HG03135 (cell line): ENCODE results near the gene CACNA1G.

Source experiments
- ATAC-seq: cut with Tn5 transposase; IDR thresholded peaks from one replicate; pipeline ENCODE4 v1.9.1; 2021; ENCODE audit warnings: mild to moderate bottlenecking, moderate library complexity; ENCODE audit not compliant: unreplicated experiment

CACNA1G gene

DNA sequence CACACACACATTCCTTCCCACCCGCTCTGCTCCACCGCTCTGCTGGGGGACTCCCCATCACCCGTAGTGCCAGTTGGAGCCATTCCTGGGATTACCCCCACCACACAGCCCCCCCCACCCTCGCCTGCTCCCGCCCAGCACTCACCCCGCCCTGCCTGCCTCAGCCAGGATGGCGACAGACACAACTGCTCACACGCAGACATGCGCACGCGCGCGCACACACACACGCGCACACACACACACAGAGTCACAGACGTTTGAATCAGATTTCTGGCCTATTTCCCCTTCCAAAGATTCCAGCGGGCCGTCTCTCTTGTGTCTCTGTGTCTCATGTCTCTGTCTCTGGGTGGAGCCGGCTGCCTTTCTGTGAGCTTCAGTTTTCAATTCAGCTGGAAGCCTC lies 4.4 kb downstream of the CACNA1G start:
- ATAC-seq, result no peak

- no peak for ATAC-seq
Observed at GRCh38 chr17:50565402-50566350, 5.2 kb downstream of the CACNA1G start.

- no peak for ATAC-seq
Observed at GRCh38 chr17:50566886-50567285, 6.4 kb downstream of the CACNA1G start.

DNA sequence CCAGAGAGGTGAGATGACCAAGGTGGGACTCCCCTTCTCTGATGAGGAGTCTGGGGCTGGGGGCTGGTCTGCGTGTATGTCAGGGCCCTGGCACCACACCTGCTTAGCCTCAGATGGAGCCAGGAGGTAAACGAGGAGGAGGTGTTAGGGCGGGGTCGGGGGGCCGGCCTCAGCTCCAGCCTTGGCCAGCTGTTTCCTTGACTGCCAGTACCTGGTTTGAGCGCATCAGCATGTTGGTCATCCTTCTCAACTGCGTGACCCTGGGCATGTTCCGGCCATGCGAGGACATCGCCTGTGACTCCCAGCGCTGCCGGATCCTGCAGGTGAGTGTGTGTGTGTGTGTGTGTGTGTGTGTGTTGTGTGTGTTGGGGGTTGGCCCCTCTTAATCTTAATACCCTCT lies 8.1 kb downstream of the CACNA1G start:
- ATAC-seq, result no peak

DNA sequence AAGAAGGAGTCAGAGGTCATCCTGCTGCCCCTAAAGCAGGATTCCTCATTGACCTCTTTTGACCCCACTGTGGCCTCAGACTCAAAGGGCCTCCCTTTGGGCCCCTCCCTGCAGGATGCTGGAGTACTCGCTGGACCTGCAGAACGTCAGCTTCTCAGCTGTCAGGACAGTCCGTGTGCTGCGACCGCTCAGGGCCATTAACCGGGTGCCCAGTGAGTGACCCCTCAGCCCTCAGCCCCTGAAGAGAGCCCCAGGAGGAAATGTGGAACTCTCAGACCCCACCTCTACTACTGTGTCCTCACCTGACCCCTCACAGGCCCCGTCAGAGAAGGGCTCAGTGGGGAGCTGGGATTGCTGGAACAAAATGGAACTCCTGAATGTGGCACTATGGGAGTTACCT lies 9.1 kb downstream of the CACNA1G start:
- no peak for ATAC-seq

- no peak for ATAC-seq
Observed at GRCh38 chr17:50570032-50570431, 9.5 kb downstream of the CACNA1G start.

DNA sequence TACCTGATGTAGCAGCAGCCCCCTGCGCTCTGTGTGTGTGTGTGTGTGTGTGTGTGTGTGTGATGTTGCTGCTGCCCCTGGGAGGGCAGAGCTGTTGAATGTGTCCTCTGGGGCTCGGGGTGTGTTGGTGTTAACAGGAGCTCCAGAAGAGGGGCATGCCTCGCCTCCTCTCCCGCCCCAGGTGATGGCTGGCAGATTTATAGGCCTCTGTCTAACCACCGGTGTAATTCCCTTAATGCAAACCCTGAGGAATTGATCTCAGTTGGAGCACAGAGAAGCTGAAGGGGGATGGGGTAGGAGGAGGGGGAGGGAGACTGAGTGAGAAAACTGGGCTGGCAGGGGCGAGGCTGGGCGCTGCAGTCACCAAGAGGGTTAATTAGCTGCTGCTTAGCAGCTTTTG lies 10.0 kb downstream of the CACNA1G start:
- no peak for ATAC-seq

- ATAC-seq, result no peak
Observed at GRCh38 chr17:50571681-50572080, 11.2 kb downstream of the CACNA1G start.

DNA sequence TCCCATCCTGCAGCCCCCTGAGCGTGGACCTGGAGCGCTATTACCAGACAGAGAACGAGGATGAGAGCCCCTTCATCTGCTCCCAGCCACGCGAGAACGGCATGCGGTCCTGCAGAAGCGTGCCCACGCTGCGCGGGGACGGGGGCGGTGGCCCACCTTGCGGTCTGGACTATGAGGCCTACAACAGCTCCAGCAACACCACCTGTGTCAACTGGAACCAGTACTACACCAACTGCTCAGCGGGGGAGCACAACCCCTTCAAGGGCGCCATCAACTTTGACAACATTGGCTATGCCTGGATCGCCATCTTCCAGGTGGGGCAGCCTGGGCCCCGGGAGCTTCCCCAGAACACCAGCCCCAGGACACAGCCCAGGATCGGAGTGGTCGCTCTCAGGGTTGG lies 12.0 kb downstream of the CACNA1G start:
- ATAC-seq, result no peak

DNA sequence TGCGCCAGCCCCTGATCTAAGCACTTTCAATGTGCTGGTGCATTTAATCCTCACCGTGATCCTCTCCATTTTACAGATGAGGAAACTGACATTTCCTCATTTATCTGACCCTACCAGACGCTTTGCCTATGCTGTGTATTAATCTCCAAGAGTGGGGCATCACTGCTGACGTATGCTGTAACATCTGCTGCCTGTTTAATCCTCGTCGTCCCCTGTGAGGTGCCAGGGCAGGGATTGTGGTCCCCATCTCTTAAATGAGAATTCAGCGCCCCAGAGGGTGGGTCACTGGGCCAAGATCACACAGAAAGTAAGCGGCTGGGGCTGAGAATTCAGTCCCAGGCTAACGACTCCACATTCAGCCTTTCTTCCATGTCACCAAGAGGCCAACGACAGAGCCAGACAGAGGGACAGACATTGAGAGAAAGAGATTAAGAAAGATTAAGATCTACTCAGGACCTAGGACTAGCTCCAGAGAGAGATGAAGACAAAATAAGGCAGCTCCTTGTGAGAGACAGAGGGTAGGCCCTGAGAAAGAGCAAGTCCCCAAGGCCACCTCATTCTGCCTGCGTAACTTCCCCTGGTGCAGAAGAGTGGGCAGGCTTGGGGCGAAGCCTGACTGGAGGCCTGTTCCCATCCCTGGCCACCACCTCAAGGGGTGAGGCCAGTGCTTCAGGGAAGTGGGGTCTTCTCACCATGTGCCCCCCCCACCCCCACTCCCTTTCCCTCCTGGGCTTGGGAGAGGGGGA lies 13.5 kb downstream of the CACNA1G start:
- no peak for ATAC-seq

DNA sequence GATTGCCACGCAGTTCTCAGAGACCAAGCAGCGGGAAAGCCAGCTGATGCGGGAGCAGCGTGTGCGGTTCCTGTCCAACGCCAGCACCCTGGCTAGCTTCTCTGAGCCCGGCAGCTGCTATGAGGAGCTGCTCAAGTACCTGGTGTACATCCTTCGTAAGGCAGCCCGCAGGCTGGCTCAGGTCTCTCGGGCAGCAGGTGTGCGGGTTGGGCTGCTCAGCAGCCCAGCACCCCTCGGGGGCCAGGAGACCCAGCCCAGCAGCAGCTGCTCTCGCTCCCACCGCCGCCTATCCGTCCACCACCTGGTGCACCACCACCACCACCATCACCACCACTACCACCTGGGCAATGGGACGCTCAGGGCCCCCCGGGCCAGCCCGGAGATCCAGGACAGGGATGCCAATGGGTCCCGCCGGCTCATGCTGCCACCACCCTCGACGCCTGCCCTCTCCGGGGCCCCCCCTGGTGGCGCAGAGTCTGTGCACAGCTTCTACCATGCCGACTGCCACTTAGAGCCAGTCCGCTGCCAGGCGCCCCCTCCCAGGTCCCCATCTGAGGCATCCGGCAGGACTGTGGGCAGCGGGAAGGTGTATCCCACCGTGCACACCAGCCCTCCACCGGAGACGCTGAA lies 15.2 kb downstream of the CACNA1G start:
- ATAC-seq, result no peak

GRCh38 chr17:50576864-50577263 lies 16.3 kb downstream of the CACNA1G start:
- no peak for ATAC-seq

DNA sequence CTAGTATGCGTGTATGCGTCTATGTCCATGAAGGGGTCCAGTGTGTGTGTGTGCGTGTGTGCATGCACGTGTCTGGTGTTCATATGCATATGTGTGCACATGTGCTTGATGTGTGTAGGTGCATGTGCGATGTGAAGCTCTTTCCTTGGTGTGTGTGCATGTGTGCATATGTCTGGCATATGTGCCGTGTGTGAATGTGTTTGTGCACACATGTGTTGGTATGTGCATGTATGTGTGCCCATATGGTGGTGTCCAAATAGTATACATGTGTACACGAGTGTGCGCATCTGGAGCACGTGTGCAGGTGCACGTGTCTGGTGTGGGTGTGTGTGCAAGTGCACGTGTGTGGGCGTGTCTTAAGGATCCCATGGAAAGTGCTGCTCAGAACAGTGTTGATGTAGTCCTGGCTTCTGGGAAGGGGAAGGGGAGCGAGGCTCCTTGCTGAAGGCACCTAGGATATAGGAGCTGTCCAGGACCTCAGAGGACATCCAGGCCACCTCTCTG lies 17.0 kb downstream of the CACNA1G start:
- ATAC-seq, result no peak

- no peak for ATAC-seq
Observed at GRCh38 chr17:50578173-50578572, 17.7 kb downstream of the CACNA1G start.

- no peak for ATAC-seq
Observed at GRCh38 chr17:50579399-50579798, 18.9 kb downstream of the CACNA1G start.

GRCh38 chr17:50580646-50581045 lies 20.1 kb downstream of the CACNA1G start:
- ATAC-seq, result no peak

GRCh38 chr17:50581316-50581715 lies 20.8 kb downstream of the CACNA1G start:
- no peak for ATAC-seq

- ATAC-seq, result no peak
Observed at GRCh38 chr17:50582741-50583140, 22.2 kb downstream of the CACNA1G start.

GRCh38 chr17:50583641-50584040 lies 23.1 kb downstream of the CACNA1G start:
- no peak for ATAC-seq

DNA sequence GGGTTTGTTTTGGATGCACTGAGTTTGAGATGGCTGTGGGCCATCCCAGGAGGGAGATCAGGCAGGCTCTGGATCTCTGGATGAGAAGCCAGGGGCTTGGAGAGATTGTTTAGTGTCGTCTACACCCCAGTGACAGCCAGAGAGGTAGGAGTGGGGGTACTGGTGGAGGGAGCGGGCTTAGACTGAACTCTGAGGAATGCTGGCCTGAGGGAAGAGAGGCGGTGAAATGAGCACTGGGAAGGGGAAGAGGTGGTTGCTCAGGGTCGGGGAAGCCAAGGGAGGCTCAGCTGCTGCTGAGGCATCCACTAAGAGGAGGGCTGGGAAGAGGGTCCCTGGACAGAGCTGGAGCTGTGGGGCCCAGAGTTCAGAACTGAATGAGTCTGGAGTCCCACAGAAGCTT lies 23.6 kb downstream of the CACNA1G start:
- ATAC-seq, result no peak

GRCh38 chr17:50584749-50585148 lies 24.2 kb downstream of the CACNA1G start:
- ATAC-seq, result no peak
